ENCODE data around the gene MAPK9. TPM values are rescaled to one million over a fixed set of nuclear protein-coding genes. Genes with fewer than 3 reads are reported as not detected.

MAPK9 gene
- total and polyA plus RNA-seq, 9 of the 15 experiments (the other 6 are each of a cell fraction or from before 2014, with no cell fraction given): 4.8 to 58.0 (median 29.9) TPM

- intact Hi-C loops (cut with micrococcal nuclease) (loop anchor here (10.0 kb wide), 1 partner anchor 92 kb away; the partner anchor contains the start of gene RASGEF1C), in situ Hi-C loops (cut with MboI) (no loop called here)
- POLR2A ChIA-PET: interaction anchor here (0.6 kb wide), 1 partner anchor 502 kb away, joined by 3 read pairs; no protein-coding TSS in a partner anchor
Measured at GRCh38 chr5:180296771-180297170, 4.9 kb upstream of the MAPK9 start.

More at GRCh38 chr5:180296771-180297170, 4.9 kb upstream of the MAPK9 start:
- no peak overlapping the region for H3K27ac ChIP-seq (ENCODE audit: extremely low read depth, low read depth, low read length)
- H3K9ac ChIP-seq (ENCODE audit: insufficient read depth in 1 of 2, low read depth in 2 of 2, low read length in 2 of 2): no peak overlapping the region
- no peak for DNase-seq (ENCODE audit: extremely low read depth in 1 of 4, low spot score in 3 of 4)
- no peaks in the 10 kb centered on the region for H3K9me3 ChIP-seq (replicated peaks; ENCODE audit: control insufficient read depth, insufficient read depth, low read depth, low read length)
- TF ChIP-seq ETV6 (IDR thresholded peaks at IDR 0.05; ENCODE audit: borderline replicate concordance in 1 of 2, low read depth in 2 of 2, low read length in 1 of 2) (peak; percentile 78 to 84; a peak in 3 of 4 replicates), ETV6 (CRISPR knock-in tag; IDR thresholded peaks at IDR 0.05; ENCODE audit: borderline replicate concordance) (no peak), CTCF (IDR thresholded peaks at IDR 0.05 in 2 of 3, conservative IDR thresholded peaks at IDR 0.05 in 1 of 3; ENCODE audit: insufficient read depth in 2 of 3, low read depth in 1 of 3, low read length in 3 of 3) (peak in 1 of 3 experiments; percentile 19; a peak in 1 of 6 replicates), BCLAF1 (IDR thresholded peaks at IDR 0.05; ENCODE audit: borderline replicate concordance in 1 of 2, control insufficient read depth in 1 of 2, low read depth in 2 of 2, low read length in 1 of 2) (no peak)
- H4K20me1 ChIP-seq (replicated peaks; ENCODE audit: control insufficient read depth, insufficient read depth, low read length): peaks cover 7% of the 10 kb centered on the region
- no peak overlapping the region for H3K4me3 ChIP-seq
- no peak for FAIRE-seq
- CTCF ChIA-PET (ENCODE audit: low intra/inter-chr PET ratio): no interaction called here
- no peaks in the 10 kb centered on the region for H3K9me1 ChIP-seq (ENCODE audit: control insufficient read depth, insufficient read depth, low read length)
- peaks cover 4% of the 10 kb centered on the region; the same call in 2 of the 3 replicates for H3K79me2 ChIP-seq (ENCODE audit: control insufficient read depth, insufficient read depth, low read length)
- no peak for ATAC-seq
- H3K27me3 ChIP-seq (ENCODE audit: control insufficient read depth in 2 of 2, insufficient read depth in 2 of 2, low read length in 2 of 2): peaks cover 6 to 8% of the 10 kb centered on the region in 2 experiments
- peaks cover 4 to 18% of the 10 kb centered on the region in 2 experiments; a peak in 4 of 5 replicates for H3K4me1 ChIP-seq (replicated peaks in 1 of 2; ENCODE audit: control insufficient read depth in 2 of 2, insufficient read depth in 2 of 2, low read length in 2 of 2)
- no TSS peak for BruUV-seq (replicated peaks)
- no peak overlapping the region for H2AFZ ChIP-seq (ENCODE audit: low read depth, low read length)
- H3K36me3 ChIP-seq (ENCODE audit: control insufficient read depth, insufficient read depth, low read length): no peaks in the 10 kb centered on the region
- 58% methylated on average over 2 of the region's 7 CpGs for WGBS (ENCODE audit: insufficient coverage, low coverage, missing lambda C conversion rate)
- H3K4me2 ChIP-seq (ENCODE audit: insufficient read depth, low read length): no peak overlapping the region

Data from K562 (cell line).